ENCODE data around the gene FADD. TPM values are rescaled to one million over a fixed set of nuclear protein-coding genes. Genes with fewer than 3 reads are reported as not detected.

The FADD gene
- total and polyA plus RNA-seq, 9 donors, result 10.4 to 12.8 (median 12.4) TPM

- H3K4me1 ChIP-seq (ENCODE audit: control insufficient read depth, insufficient read depth, low read length), result peaks cover 10% of the 10 kb centered on the region
- no peak for DNase-seq
- H3K27me3 ChIP-seq (ENCODE audit: control insufficient read depth, insufficient read depth, low read length), result peaks cover 17% of the 10 kb centered on the region
- no peak overlapping the region for H3K27ac ChIP-seq (ENCODE audit: low read length)
- WGBS (ENCODE audit: insufficient coverage), result 53% methylated on average over 4 of the region's 8 CpGs
- no peak overlapping the region for H3K4me3 ChIP-seq (ENCODE audit: low read length)
- no peaks in the 10 kb centered on the region for H3K36me3 ChIP-seq (ENCODE audit: control insufficient read depth, insufficient read depth, low read length)
- H3K9me3 ChIP-seq (replicated peaks; ENCODE audit: control insufficient read depth, low read depth, low read length), result no peaks in the 10 kb centered on the region
Measured at GRCh38 chr11:70246196-70246595, 43.1 kb downstream of the FADD start.

GRCh38 chr11:70247042-70247709, 44.1 kb downstream of the FADD start:
- Histone ChIP-seq H3K27ac (ENCODE audit: low read length) (no peak overlapping the region), H3K27me3 (ENCODE audit: control insufficient read depth, insufficient read depth, low read length) (peaks cover 17% of the 10 kb centered on the region), H3K4me3 (ENCODE audit: low read length) (no peak overlapping the region), H3K36me3 (ENCODE audit: control insufficient read depth, insufficient read depth, low read length) (no peaks in the 10 kb centered on the region), H3K4me1 (ENCODE audit: control insufficient read depth, insufficient read depth, low read length) (peaks cover 17% of the 10 kb centered on the region), H3K9me3 (replicated peaks; ENCODE audit: control insufficient read depth, low read depth, low read length) (no peaks in the 10 kb centered on the region)
- no peak for DNase-seq
- 53% methylated on average over 6 of the region's 8 CpGs for WGBS (ENCODE audit: insufficient coverage)

GRCh38 chr11:70247710-70248072, 44.6 kb downstream of the FADD start:
- H3K36me3 ChIP-seq (ENCODE audit: control insufficient read depth, insufficient read depth, low read length), result no peaks in the 10 kb centered on the region
- DNase-seq, result no peak
- WGBS (ENCODE audit: insufficient coverage), result 51% methylated on average over 4 of the region's 4 CpGs
- peaks cover 17% of the 10 kb centered on the region for H3K27me3 ChIP-seq (ENCODE audit: control insufficient read depth, insufficient read depth, low read length)
- no peak overlapping the region for H3K4me3 ChIP-seq (ENCODE audit: low read length)
- no peak overlapping the region for H3K27ac ChIP-seq (ENCODE audit: low read length)
- H3K4me1 ChIP-seq (ENCODE audit: control insufficient read depth, insufficient read depth, low read length), result peaks cover 17% of the 10 kb centered on the region
- no peaks in the 10 kb centered on the region for H3K9me3 ChIP-seq (replicated peaks; ENCODE audit: control insufficient read depth, low read depth, low read length)

GRCh38 chr11:70250876-70251658, 48.0 kb downstream of the FADD start:
- Histone ChIP-seq H3K9me3 (replicated peaks; ENCODE audit: control insufficient read depth, low read depth, low read length) (no peaks in the 10 kb centered on the region), H3K27me3 (ENCODE audit: control insufficient read depth, insufficient read depth, low read length) (peaks cover 13% of the 10 kb centered on the region), H3K4me1 (ENCODE audit: control insufficient read depth, insufficient read depth, low read length) (peaks cover 13% of the 10 kb centered on the region), H3K27ac (ENCODE audit: low read length) (no peak overlapping the region), H3K36me3 (ENCODE audit: control insufficient read depth, insufficient read depth, low read length) (no peaks in the 10 kb centered on the region), H3K4me3 (ENCODE audit: low read length) (no peak overlapping the region)
- WGBS (ENCODE audit: insufficient coverage), result 39% methylated on average over 11 of the region's 16 CpGs
- DNase-seq, result peak; percentile 95

GRCh38 chr11:70251659-70252321, 48.7 kb downstream of the FADD start:
- H3K36me3 ChIP-seq (ENCODE audit: control insufficient read depth, insufficient read depth, low read length), result no peaks in the 10 kb centered on the region
- DNase-seq, result peak; percentile 47
- WGBS (ENCODE audit: insufficient coverage), result 49% methylated on average over 19 of the region's 21 CpGs
- no peaks in the 10 kb centered on the region for H3K9me3 ChIP-seq (replicated peaks; ENCODE audit: control insufficient read depth, low read depth, low read length)
- H3K27ac ChIP-seq (ENCODE audit: low read length), result no peak overlapping the region
- H3K4me1 ChIP-seq (ENCODE audit: control insufficient read depth, insufficient read depth, low read length), result peaks cover 13% of the 10 kb centered on the region
- no peak overlapping the region for H3K4me3 ChIP-seq (ENCODE audit: low read length)
- peaks cover 10% of the 10 kb centered on the region for H3K27me3 ChIP-seq (ENCODE audit: control insufficient read depth, insufficient read depth, low read length)

GRCh38 chr11:70252844-70253243, 49.7 kb downstream of the FADD start:
- no peaks in the 10 kb centered on the region for H3K36me3 ChIP-seq (ENCODE audit: control insufficient read depth, insufficient read depth, low read length)
- no peak for DNase-seq
- WGBS (ENCODE audit: insufficient coverage), result 92% methylated on average over 7 of the region's 12 CpGs
- H3K27me3 ChIP-seq (ENCODE audit: control insufficient read depth, insufficient read depth, low read length), result peaks cover 10% of the 10 kb centered on the region
- H3K4me1 ChIP-seq (ENCODE audit: control insufficient read depth, insufficient read depth, low read length), result peaks cover 13% of the 10 kb centered on the region
- no peak overlapping the region for H3K27ac ChIP-seq (ENCODE audit: low read length)
- no peak overlapping the region for H3K4me3 ChIP-seq (ENCODE audit: low read length)
- no peaks in the 10 kb centered on the region for H3K9me3 ChIP-seq (replicated peaks; ENCODE audit: control insufficient read depth, low read depth, low read length)

GRCh38 chr11:70255477-70256116, 52.5 kb downstream of the FADD start:
- no peaks in the 10 kb centered on the region for H3K9me3 ChIP-seq (replicated peaks; ENCODE audit: control insufficient read depth, low read depth, low read length)
- 80% methylated on average over 1 of the region's 12 CpGs for WGBS (ENCODE audit: insufficient coverage)
- no peak overlapping the region for H3K27ac ChIP-seq (ENCODE audit: low read length)
- H3K27me3 ChIP-seq (ENCODE audit: control insufficient read depth, insufficient read depth, low read length), result peaks cover 3% of the 10 kb centered on the region
- H3K4me3 ChIP-seq (ENCODE audit: low read length), result no peak overlapping the region
- no peak for DNase-seq
- no peaks in the 10 kb centered on the region for H3K36me3 ChIP-seq (ENCODE audit: control insufficient read depth, insufficient read depth, low read length)
- H3K4me1 ChIP-seq (ENCODE audit: control insufficient read depth, insufficient read depth, low read length), result peaks cover 13% of the 10 kb centered on the region

Other genes with a start within 250 kb of the FADD start
- 5.8 TPM for gene ANO1, start 125.0 kb upstream of the FADD start, total RNA-seq
- 10 to 100 TPM in 3 of 8 donors, 1 to 10 TPM in 5; 5.1 to 15.4 (median 8.8) TPM for gene ANO1, start 125.0 kb upstream of the FADD start, polyA plus RNA-seq (ENCODE audit: insufficient read depth in 1 of 8, insufficient read length in 8 of 8, low replicate concordance in 1 of 8)
- 25.0 TPM for gene PPFIA1, start 67.4 kb downstream of the FADD start, total RNA-seq
- gene PPFIA1, start 67.4 kb downstream of the FADD start, polyA plus RNA-seq (ENCODE audit: insufficient read depth in 1 of 8, insufficient read length in 8 of 8, low replicate concordance in 1 of 8), result 10 to 100 TPM; 24.9 to 37.4 (median 29.7) TPM
- 78.7 TPM for gene CTTN, start 195.2 kb downstream of the FADD start, total RNA-seq
- gene CTTN, start 195.2 kb downstream of the FADD start, polyA plus RNA-seq (ENCODE audit: insufficient read depth in 1 of 8, insufficient read length in 8 of 8, low replicate concordance in 1 of 8), result 100 to 1,000 TPM in 6 of 8 donors, 10 to 100 TPM in 2; 78.1 to 126 (median 112) TPM

Data from muscle of leg (tissue), 11 donors.